C4-2B (cell line): ENCODE results near the gene SLC22A6.

Experiments used
- CTCF ChIP-seq: fragments of 450-650 bp; conservative IDR thresholded peaks from 2 replicates; pipeline ENCODE4 v1.5.1; 2017; ENCODE audit warnings: mild to moderate bottlenecking
- ZFX ChIP-seq: fragments of 450-650 bp; IDR thresholded peaks from 2 replicates; pipeline ENCODE4 v1.6.1; 2017

- TF ChIP-seq CTCF (no peak), ZFX (no peak)
Observed at GRCh38 chr11:62985041-62985750, 429 bp upstream of the SLC22A6 start.
